GM12892 (cell line): ENCODE measurements around the gene SPATA22.
"Not testable (repeated sequence)": the region's sequence is repeated elsewhere in the genome, so short reads cannot be mapped to it uniquely, and the experiment has no call there.

Source experiments
- POLR2A ChIP-seq: IDR thresholded peaks from 2 replicates; pipeline ENCODE4 v1.6.1; 2011; ENCODE audit warnings: low read depth, low read length, control low read depth
- POLR2AphosphoS5 ChIP-seq: IDR thresholded peaks from 2 replicates; pipeline ENCODE4 v1.6.1; 2011; ENCODE audit warnings: low read depth, low read length, control low read depth
- TAF1 ChIP-seq: IDR thresholded peaks from 2 replicates; pipeline ENCODE4 v1.6.1; 2011; ENCODE audit warnings: low read depth, mild to moderate bottlenecking, control low read depth, low read length, borderline replicate concordance

GRCh38 chr17:3519472-3519871 is 47.9 kb upstream of the SPATA22 start:
- not testable (repeated sequence) for TF ChIP-seq POLR2AphosphoS5, POLR2A, TAF1
